Endothelial cell of umbilical vein (primary cell): ENCODE data around the gene P2RX3. TPM values are rescaled to one million over a fixed set of nuclear protein-coding genes. Genes with fewer than 3 reads are reported as not detected.

ENCODE experiments used
- BruUV-seq: library from RNA; stranded (reverse); fragments of 400-500 nt; replicated peaks from 2 replicates; lab custom pipeline; 2021; lab: Mats Ljungman, UMichigan
- CTCF ChIA-PET: fragments of 300-600, 350-600 bp; sonication (Branson Sonifier 250); formaldehyde crosslinking; loops from one replicate; lab custom pipeline; 2021; ENCODE audit warnings: antibody characterized with exemption, inconsistent platforms; lab: Charles Lee
- POLR2A ChIA-PET: fragments of 300-600, 350-600 bp; sonication (Branson Sonifier 250); formaldehyde crosslinking; loops from one replicate; lab custom pipeline; 2021; ENCODE audit warnings: antibody characterized with exemption, inconsistent platforms; lab: Charles Lee
- DNase-seq: peaks from one replicate; pipeline ENCODE4 v3.0.0-alpha.2; 2011; ENCODE audit warnings: low read depth, low spot score
- FAIRE-seq: peaks from 2 replicates; lab custom pipeline; 2011; peaks lifted over from hg19 to GRCh38; lab: Jason Lieb, UNC
- H2AFZ ChIP-seq: 2 replicates; pipeline ENCODE4 v1.6.0; 2012; ENCODE audit warnings: low read depth, low read length, control low read depth, inconsistent platforms
- H3K27ac ChIP-seq: 2 replicates; pipeline ENCODE4 v1.5.1; 2011; ENCODE audit warnings: low read depth, mild to moderate bottlenecking, control low read depth, low read length, moderate library complexity; ENCODE audit not compliant: insufficient read depth
- H3K27me3 ChIP-seq, 2 experiments: 2 replicates each; pipeline versions ENCODE4 v1.6.0 to v1.6.1; 2011; ENCODE audit warnings: low read length in 2 of 2, mixed read lengths in 1 of 2; ENCODE audit not compliant: control insufficient read depth in 2 of 2, insufficient read depth in 2 of 2
- H3K36me3 ChIP-seq, 2 experiments: 2 replicates in 1 of 2; 3 replicates in 1 of 2; pipeline ENCODE4 v1.5.1; 2011; ENCODE audit warnings: low read length in 2 of 2, mild to moderate bottlenecking in 1 of 2, moderate library complexity in 1 of 2; ENCODE audit not compliant: control insufficient read depth in 2 of 2, insufficient read depth in 2 of 2; ENCODE audit errors: extremely low read depth in 1 of 2
- H3K4me1 ChIP-seq: 3 replicates; pipeline ENCODE4 v1.5.1; 2011; ENCODE audit warnings: mild to moderate bottlenecking, low read length; ENCODE audit not compliant: control insufficient read depth, insufficient read depth; ENCODE audit errors: extremely low read depth
- H3K4me2 ChIP-seq: 2 replicates; pipeline ENCODE4 v1.6.1; 2011; ENCODE audit warnings: low read length, control low read depth, mixed read lengths; ENCODE audit not compliant: insufficient read depth
- H3K4me3 ChIP-seq, 3 experiments: fragments of 200-600 bp in 1 of 3; sonication (generic), shearing (Covaris generic) in 1 of 3; replicated peaks in 1 of 3; 2 replicates each; pipeline ENCODE4 v1.5.1; 2011 to 2016; ENCODE audit warnings: control low read depth in 3 of 3, low read length in 3 of 3, mild to moderate bottlenecking in 2 of 3, inconsistent platforms in 1 of 3, low read depth in 1 of 3, moderate library complexity in 1 of 3; ENCODE audit not compliant: insufficient read depth in 1 of 3
- H3K79me2 ChIP-seq: 2 replicates; pipeline ENCODE4 v1.6.0; 2012; ENCODE audit warnings: low read length, inconsistent platforms; ENCODE audit not compliant: control insufficient read depth, insufficient read depth
- H3K9ac ChIP-seq: replicated peaks from 2 replicates; pipeline ENCODE3; 2011; ENCODE audit warnings: low read length, control low read depth; ENCODE audit not compliant: insufficient read depth; ENCODE audit errors: extremely low read depth
- H3K9me1 ChIP-seq: replicated peaks from 3 replicates; pipeline ENCODE4 v1.6.0; 2011; ENCODE audit warnings: mild to moderate bottlenecking, low read length; ENCODE audit not compliant: control insufficient read depth, insufficient read depth; ENCODE audit errors: extremely low read depth
- H3K9me3 ChIP-seq: replicated peaks from 2 replicates; pipeline ENCODE4 v1.5.1; 2012; ENCODE audit warnings: low read length, inconsistent platforms; ENCODE audit not compliant: control insufficient read depth, insufficient read depth
- H4K20me1 ChIP-seq: replicated peaks from 2 replicates; pipeline ENCODE3; 2011; ENCODE audit warnings: mild to moderate bottlenecking, low read length; ENCODE audit not compliant: control insufficient read depth, insufficient read depth; ENCODE audit errors: extremely low read depth
- CTCF ChIP-seq, 2 donors: IDR thresholded peaks; 1 replicate in 1 of 2; 2 replicates in 1 of 2; pipeline ENCODE4 v1.5.1; 2011; ENCODE audit warnings: low read length in 2 of 2, mild to moderate bottlenecking in 2 of 2, moderate library complexity in 2 of 2, control low read depth in 1 of 2, inconsistent platforms in 1 of 2, low read depth in 1 of 2; ENCODE audit not compliant: insufficient read depth in 1 of 2; ENCODE audit errors: extremely low read depth in 1 of 2
- EZH2 ChIP-seq: IDR thresholded peaks from 2 replicates; pipeline ENCODE4 v1.6.1; 2012; ENCODE audit warnings: borderline replicate concordance, low read depth, mild to moderate bottlenecking, moderate library complexity, low read length, inconsistent platforms; ENCODE audit not compliant: severe bottlenecking
- FOS ChIP-seq: IDR thresholded peaks from 2 replicates; pipeline ENCODE4 v1.6.1; 2011; ENCODE audit warnings: mild to moderate bottlenecking, low read length, moderate library complexity, borderline replicate concordance; ENCODE audit not compliant: insufficient read depth
- GATA2 ChIP-seq: IDR thresholded peaks from 2 replicates; pipeline ENCODE4 v1.7.0; 2011; ENCODE audit warnings: low read depth, mild to moderate bottlenecking, moderate library complexity, mixed read lengths, low read length; ENCODE audit not compliant: insufficient read length, insufficient read depth
- JUN ChIP-seq: IDR thresholded peaks from 2 replicates; pipeline ENCODE4 v1.6.1; 2011; ENCODE audit warnings: borderline replicate concordance, low read depth; ENCODE audit not compliant: insufficient read length, insufficient read depth
- MYC ChIP-seq: IDR thresholded peaks from one replicate; pipeline ENCODE4 v1.6.1; 2011; ENCODE audit warnings: mild to moderate bottlenecking, low read depth, low read length
- POLR2A ChIP-seq: IDR thresholded peaks from 2 replicates; pipeline ENCODE4 v1.6.1; 2012; ENCODE audit warnings: low read depth, mild to moderate bottlenecking, control low read depth, low read length
- POLR2AphosphoS5 ChIP-seq: IDR thresholded peaks from 2 replicates; pipeline ENCODE4 v1.6.1; 2012; ENCODE audit warnings: low read depth, mild to moderate bottlenecking, control low read depth, low read length, moderate library complexity; ENCODE audit not compliant: insufficient read depth
- dilution Hi-C: fragments of 300-500 bp; cut with MboI; formaldehyde crosslinking; loops from one replicate; pipeline ENCODE4 v1.15.0; 2019; ENCODE audit warnings: low sequenced_read_pairs; ENCODE audit not compliant: extremely low pct_ligation_motif_present
- intact Hi-C: fragments of 100-400 bp; cut with micrococcal nuclease; formaldehyde crosslinking; loops from one replicate; pipeline ENCODE4 v1.10.0; 2022
- polyA plus RNA-seq, 4 experiments: library from polyadenylated mRNA; depleted of rRNA in 3 of 4; stranded (reverse) in 3 of 4; unstranded in 1 of 4; fragments of >200 nt; gene quantifications; 2 replicates each; pipeline versions ENCODE4 v1.2.1 to v1.2.3, GENCODE V29; 2011 to 2012; ENCODE audit warnings: missing spikeins in 1 of 4
- total RNA-seq: library from RNA; stranded (reverse); gene quantifications from 2 replicates; pipeline ENCODE4 v1.2.3, GENCODE V29; 2021
- TF ChIP-seq, protein P1 (sequence below): IDR thresholded peaks from 2 replicates; pipeline ENCODE4 v1.6.1; 2011; ENCODE audit not compliant: insufficient read depth, insufficient read length

The P2RX3 gene
- total and polyA plus RNA-seq, 2 donors (not counting 3 experiments of a cell fraction or from before 2014, with no cell fraction given), result not detected

DNA sequence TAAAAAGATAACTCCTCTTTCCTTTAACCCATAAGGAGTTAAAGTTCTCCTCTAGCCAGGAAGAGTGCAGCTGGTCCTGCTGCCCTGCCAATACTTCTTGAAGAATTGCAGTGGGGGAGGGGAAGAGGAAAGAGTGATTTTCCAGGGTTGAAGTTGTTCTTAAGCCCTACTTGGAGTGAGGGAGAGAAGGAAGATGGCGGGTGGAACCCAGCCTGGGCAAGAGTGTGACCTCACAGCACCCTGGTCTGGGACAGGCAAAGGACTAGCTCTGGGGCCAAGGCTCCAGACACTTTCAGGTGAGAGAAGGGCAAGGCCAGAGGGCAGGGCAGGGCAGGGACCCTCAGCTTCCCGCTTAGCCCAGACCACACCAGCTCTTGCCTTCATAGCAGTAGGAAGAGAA is 20.0 kb upstream of the P2RX3 start:
- TF ChIP-seq CTCF (IDR thresholded peaks at IDR 0.05; ENCODE audit: extremely low read depth in 1 of 2, insufficient read depth in 1 of 2, low read depth in 1 of 2, low read length in 2 of 2) (no peak), MYC (no peak), POLR2A (no peak), JUN (no peak), POLR2AphosphoS5 (no peak), EZH2 (no peak), GATA2 (no peak), FOS (no peak)
- TF ChIP-seq, protein P1, sequence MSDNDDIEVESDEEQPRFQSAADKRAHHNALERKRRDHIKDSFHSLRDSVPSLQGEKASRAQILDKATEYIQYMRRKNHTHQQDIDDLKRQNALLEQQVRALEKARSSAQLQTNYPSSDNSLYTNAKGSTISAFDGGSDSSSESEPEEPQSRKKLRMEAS, result no peak
- H4K20me1 ChIP-seq, result no peaks in the 10 kb centered on the region
- no peak overlapping the region for H3K4me3 ChIP-seq
- DNase-seq (peak; percentile 24), FAIRE-seq (no peak)
- no peak overlapping the region for H2AFZ ChIP-seq
- ChIA-PET CTCF (interaction anchor here (1.0 to 1.5 kb wide), 3 partner anchors 11 to 41 kb away, joined by 3 read pairs; no protein-coding TSS in a partner anchor), POLR2A (no interaction called here)
- no peak overlapping the region for H3K27ac ChIP-seq
- peaks cover 7% of the 10 kb centered on the region for H3K79me2 ChIP-seq
- H3K9me1 ChIP-seq, result no peaks in the 10 kb centered on the region
- H3K36me3 ChIP-seq, result peaks cover 9 to 46% of the 10 kb centered on the region in 2 experiments
- H3K4me2 ChIP-seq, result no peak overlapping the region
- no peak overlapping the region for H3K9ac ChIP-seq
- no peaks in the 10 kb centered on the region for H3K9me3 ChIP-seq
- intact Hi-C loops, result loop anchor here (10.0 kb wide), 1 partner anchor 1257 kb away; the partner anchor contains the start of genes LPXN and ZFP91
- dilution Hi-C loops, result no loop called here
- H3K27me3 ChIP-seq, result no peaks in the 10 kb centered on the region
- H3K4me1 ChIP-seq, result peaks cover 16% of the 10 kb centered on the region
- BruUV-seq, result no TSS peak
